Measurements from ENCODE around the gene CHMP1B.

The CHMP1B gene

GRCh38 chr18:11884396-11885030 is 33.3 kb downstream of the CHMP1B start:
- TF ChIP-seq CTCF (IDR thresholded peaks at IDR 0.05): no peak

- TF ChIP-seq CTCF (IDR thresholded peaks at IDR 0.05): no peak
Measured at GRCh38 chr18:11885278-11885947, 34.2 kb downstream of the CHMP1B start.

- TF ChIP-seq CTCF (IDR thresholded peaks at IDR 0.05): no peak
Measured at GRCh38 chr18:11886577-11887110, 35.4 kb downstream of the CHMP1B start.

- no peak for TF ChIP-seq CTCF (IDR thresholded peaks at IDR 0.05)
Measured at GRCh38 chr18:11887328-11888128, 36.3 kb downstream of the CHMP1B start.

- TF ChIP-seq CTCF (IDR thresholded peaks at IDR 0.05): no peak
Measured at GRCh38 chr18:11888726-11889125, 37.5 kb downstream of the CHMP1B start.

GRCh38 chr18:11889284-11889683 is 38.1 kb downstream of the CHMP1B start:
- no peak for TF ChIP-seq CTCF (IDR thresholded peaks at IDR 0.05)

GRCh38 chr18:11891737-11892136 is 40.5 kb downstream of the CHMP1B start:
- TF ChIP-seq CTCF (IDR thresholded peaks at IDR 0.05): no peak
